ENCODE measurements around the gene PYY.
"Not testable (repeated sequence)": the region's sequence is repeated elsewhere in the genome, so short reads cannot be mapped to it uniquely, and the experiment has no call there.

The PYY gene

DNA sequence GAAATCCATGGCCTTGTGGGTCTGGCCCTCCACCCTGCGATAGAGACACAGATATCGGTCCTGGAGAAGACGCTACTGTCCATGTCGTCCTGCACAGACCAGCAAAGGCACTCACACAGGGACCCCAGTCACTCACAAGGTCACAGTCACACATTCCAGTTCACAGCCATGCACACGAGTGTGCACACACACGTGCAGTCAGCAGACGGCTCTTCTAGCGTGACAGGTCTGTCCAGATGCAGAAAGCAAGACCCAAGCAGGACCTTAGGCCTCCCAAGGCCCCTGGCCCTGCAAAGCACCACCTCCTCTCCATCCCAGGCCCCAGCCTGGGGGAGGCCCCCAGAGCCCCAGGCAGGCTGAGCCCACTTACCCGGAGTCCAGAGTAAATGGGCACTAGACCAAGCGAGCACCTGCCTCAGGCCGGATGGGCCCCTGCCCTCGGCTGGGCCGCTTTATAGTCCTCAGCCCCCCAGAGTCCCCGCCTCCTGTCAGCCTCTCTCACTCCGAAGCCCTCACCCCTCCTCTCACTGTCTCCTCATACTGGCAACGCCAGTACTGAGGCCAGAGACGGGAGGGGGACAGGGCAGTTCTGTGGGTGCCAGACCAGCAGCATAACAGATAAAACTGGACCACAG lies 11.6 kb downstream of the PYY start, which contains the start of gene PPY:
Gene PPY (minus strand): TSS at position 426 of the 635 bp plus-strand sequence. CDS start 822 bp downstream, outside the sequence.
- no peak for DNase-seq

DNA sequence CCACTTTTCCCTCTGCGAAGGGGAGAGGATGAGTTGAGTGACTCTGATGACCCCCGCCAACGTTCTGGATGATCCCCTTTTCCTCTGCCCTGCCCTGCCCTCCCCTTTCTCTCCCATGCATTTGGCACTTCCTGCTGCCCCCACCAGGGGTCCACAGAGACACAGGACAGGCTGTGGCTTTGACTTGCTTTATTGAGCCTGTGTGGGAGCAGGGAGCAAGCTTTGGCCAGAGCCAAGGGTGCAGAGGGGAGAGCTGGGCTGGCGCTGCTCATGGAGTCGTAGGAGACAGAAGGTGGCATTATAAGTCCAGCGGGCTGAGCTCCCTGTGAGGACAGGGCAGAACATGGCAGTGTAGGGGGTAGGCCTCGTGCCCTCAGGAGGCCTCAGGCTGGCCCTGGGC lies 13.1 kb downstream of the PYY start:
- DNase-seq: peak; percentile 93

DNA sequence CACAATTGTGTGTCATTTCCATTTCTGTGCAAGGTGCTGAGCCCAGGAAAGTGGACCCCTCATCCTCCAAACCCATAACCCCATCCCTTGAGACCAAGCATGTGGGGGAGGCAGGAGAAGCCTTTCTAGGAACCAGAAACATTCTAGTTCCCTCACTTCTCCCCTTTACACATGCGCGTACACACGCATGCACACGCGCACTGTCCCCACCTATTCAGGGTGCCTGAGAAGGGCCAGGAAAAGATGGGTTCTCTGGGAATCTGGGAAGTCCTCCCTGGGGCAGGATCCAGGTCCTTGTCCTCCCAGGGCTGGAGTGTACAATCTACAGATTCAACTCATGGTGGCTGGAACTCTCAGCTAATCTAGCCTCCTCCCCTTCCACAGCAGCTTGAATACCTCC lies 13.9 kb downstream of the PYY start:
- DNase-seq: no peak

GRCh38 chr17:43939452-43939851 lies 14.3 kb downstream of the PYY start:
- not testable (repeated sequence) for DNase-seq

GRCh38 chr17:43938838-43939182 lies 14.9 kb downstream of the PYY start:
- no peak for DNase-seq

DNA sequence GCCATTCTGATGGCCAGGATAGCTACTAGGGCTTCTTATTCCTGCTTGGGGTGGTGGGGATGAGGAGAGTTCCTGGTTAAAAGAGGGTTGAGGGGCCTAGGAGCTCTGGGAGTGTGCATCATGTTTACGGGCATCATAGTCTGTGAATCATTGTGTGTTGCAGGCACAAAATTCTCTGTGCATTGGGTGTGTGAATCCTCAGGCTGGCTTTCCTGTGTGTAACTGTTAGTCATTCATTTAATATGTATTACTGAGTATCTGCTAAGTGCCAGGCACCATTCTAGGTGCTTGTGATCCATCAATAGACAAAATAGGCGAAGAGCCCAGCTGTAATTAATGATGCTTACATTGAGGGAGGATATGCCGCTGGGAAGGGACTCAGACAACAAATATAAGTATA lies 17.3 kb downstream of the PYY start:
- DNase-seq: no peak

- no peak for DNase-seq
Measured at GRCh38 chr17:43935926-43936261, 17.8 kb downstream of the PYY start.

DNA sequence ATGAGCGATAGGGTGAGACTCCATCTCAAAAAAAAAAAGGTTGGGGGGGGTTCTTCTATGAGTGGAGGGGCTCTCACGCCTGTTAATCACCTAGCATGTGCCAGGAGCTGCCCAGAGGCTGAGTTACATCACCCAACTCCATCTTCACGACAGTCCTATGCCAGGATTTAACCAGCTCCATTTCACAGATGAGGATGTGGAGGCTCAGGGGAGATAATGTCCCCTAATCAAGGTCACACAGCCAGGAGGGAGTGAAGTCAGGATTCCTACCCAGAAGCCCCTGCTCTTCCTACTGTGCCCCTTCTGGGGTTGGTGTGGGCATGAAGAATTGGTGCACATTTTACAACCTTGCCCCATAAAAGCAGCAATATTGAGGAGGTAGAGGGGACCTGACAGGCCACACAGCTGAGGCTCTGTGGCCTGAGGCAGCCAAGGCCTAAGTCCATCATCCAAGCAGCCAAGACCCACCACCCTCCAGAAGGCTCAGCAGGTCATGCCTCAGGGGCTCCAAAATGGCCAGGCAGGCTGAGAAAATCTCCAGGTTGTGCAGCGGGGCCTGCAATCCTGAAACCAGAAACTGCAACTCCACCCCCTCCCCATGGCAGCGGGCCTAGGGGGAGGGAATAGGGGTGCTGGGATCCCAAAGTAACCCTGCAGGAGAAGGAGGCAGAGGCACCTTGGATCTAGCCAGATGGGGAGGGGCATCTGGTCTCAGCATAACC lies 18.4 kb downstream of the PYY start:
- DNase-seq: no peak

DNA sequence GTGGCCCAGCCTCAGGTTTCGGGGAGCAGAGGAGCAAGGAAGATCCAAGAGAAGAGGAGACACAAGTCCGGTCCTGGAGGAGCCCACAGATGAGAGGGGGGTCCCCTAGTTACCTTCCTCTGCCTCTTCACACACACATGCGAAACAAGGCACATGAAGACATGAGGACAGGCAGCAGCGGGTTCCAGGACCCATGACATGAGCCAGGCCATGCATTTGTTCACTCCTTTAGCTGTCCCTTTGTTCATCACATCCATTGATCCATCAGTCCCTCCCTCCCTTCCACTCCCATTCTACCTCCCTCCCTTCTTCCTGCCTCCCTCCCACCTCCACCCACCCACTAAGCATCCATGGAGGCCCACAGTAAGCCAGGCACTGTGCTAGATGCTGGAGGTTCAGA lies 20.8 kb downstream of the PYY start:
- no peak for DNase-seq

DNA sequence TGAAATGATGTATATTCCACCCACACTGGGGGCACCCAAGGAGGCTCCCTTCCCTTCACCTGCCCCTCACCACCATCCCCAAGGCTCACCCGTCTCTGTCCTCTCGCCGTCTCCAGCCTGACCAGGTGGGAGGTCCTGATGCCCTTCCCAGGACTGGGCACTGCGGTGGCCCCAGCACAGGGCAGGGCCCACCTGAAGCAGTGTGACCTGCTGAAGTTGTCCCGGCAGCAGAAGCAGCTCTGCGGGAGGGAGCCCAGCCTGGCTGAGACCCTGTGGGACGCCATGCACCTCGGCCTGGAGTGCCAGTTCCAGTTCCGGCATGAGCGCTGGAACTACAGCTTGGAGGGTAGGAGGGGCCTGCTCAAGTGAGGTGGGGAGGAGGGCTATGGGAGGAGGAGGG lies 21.4 kb downstream of the PYY start:
- DNase-seq: no peak

DNA sequence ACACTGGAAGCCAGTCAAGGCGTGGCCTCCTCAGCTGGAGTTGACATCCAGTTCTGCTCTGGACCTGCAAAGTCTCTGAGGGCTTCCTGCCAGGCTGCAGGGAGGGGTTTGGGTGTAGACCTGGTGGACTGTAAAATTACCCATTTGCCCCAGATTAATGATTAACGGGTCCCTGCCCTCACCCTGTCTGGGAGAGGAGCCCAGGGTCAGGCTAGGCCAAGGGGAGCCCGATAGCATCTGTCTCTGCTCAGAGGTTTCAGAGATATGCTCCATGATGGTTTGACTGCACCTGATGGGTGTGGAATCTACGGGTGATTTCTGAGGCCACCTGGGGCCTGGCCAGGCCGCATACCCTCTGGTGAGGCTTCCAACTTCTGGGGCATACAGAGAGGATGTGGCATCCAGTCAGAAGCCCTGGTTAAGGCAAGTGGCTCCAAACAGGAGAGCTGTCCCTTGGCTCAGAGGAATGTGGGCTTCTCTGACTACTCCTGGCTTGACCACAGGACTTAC lies 22.6 kb downstream of the PYY start:
- no peak for DNase-seq

GRCh38 chr17:43928609-43929008 lies 25.1 kb downstream of the PYY start:
- DNase-seq: no peak

DNA sequence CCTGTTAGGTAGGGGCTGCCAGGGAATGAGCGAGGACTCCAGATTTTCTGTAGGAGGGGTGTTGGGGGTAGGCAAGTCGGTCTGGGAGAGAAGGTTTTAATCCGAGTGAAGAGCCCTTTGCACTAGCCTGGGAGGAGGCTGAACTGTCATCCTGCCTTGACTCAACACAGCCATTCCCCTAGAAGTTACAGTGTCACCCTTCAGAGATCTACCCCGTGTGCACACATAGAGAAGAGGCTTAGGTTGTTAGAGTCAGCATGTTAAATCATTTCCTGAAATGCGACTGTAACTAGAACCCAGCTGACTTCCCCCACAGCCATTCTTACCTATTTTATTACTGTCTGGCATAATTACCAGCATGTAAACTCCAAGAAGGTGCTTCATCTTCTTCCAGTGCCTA lies 25.8 kb downstream of the PYY start:
- DNase-seq: not testable (repeated sequence)

DNA sequence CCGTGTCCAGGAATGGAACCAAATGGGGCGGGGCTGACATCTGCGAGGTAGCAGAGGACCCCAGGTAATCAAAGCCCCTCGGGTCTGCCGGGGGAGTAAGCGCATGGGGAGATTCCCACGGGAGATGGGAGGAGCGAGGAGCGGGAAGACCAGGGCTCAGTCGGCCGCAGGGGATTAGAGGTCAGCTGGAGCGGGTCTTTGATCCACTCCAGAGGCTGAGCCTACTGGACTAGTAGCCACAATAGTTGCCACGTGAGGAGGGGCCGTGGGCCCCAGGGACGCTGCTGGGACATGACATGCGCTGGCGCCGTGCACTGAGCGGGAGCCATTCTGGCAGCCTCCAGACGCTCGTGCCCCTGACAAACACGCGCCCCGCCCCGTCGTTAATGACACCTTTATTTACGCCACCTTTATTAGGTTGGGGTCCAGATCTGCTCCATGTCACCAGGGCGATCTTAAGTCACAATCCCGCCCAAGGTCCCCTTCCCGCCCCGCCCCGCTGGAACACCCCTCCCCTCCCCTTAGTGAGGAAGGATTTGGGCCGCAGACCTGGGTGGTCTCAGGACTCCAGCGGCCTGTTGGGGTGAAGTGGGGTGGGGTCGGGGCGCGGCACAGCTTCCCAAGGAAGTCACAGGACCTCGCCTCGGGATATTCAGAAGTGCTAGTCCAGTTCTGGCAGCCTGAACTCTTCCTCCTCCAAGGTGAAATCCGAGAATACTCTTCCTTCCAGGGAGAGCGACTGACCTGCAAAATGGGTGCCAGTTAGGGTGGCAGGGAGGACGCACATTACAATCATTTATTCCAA lies 26.5 kb downstream of the PYY start:
- DNase-seq: no peak

GRCh38 chr17:43924558-43924957 lies 29.2 kb downstream of the PYY start:
- DNase-seq: no peak

GRCh38 chr17:43920500-43921095 lies 33.1 kb downstream of the PYY start:
- DNase-seq: no peak

GRCh38 chr17:43918026-43918389 lies 35.7 kb downstream of the PYY start:
- DNase-seq: no peak

DNA sequence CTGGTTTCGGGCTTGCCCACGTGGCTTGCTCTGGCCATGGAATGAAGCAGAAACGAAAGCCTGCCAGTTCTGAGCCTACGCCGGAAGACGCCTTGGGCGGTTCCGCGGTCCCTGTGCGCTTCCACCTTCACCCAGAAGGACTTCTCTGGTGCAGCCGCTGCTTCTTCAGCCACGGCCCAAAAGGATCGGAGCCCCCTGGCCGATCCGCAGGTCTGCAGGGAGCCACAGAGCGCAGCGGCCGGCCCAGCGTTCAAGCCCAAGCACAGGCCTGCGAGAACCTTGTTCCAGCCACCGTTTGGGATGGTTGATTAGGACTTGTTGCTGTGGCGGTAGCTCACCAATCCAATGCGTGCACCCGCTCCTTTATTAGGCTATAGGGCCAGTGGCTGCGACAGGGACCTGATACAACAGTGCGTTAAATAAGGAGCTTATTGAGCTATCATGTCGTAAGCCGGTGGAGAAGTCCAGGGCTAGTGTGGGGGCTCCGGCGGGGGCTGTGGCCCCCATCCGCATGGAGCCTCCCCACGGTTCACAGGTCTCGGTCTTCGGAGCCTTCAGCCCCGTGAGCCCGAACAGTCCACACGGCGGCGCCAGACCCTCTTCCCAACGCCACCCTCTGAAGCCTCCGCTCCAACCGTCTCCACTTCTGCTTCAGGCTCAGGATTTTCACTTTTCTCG lies 36.3 kb downstream of the PYY start:
- DNase-seq: peak; percentile 76

DNA sequence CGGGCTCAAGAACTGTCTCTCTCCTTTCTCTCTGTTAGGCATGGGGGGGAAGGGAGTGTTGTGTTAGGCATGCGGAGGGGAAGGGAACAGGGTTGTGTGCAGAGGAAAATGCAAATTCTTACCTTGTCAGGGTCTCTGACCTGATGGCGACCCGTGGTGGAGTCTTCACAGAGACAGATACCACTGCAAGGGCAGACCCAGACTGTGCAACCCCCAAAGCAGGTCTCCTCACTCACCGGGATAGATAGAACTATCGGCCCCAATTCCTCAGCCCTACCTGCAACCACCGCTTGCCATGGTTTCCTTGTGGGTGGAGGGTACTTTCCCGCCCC lies 36.8 kb downstream of the PYY start:
- no peak for DNase-seq

DNA sequence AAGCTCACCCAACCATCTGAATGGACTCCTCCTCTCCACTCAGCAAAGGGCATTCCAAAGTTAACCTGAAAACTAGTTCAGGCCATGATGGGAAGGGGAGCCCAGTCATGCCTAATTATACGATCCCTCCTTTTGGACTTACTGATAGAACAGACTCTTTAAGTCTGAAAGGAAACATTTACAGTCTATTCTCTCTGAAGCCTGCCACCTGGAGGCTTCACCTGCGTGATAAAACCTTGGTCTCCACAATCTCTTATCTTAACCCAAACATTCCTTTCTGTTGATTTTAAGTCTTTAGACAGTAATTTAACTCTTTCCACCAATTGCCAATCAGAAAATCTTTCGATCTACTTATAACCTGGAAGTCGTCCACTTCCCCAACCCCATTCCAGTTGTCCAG lies 37.4 kb downstream of the PYY start:
- no peak for DNase-seq

- no peak for DNase-seq
Measured at GRCh38 chr17:43915559-43915958, 38.2 kb downstream of the PYY start.

GRCh38 chr17:43914451-43914850 lies 39.3 kb downstream of the PYY start:
- no peak for DNase-seq

GRCh38 chr17:43913584-43913983 lies 40.2 kb downstream of the PYY start:
- DNase-seq: no peak

All from islet precursor cell (in vitro differentiated cells).